ENCODE data around the gene C18orf32. TPM values are rescaled to one million over a fixed set of nuclear protein-coding genes. Genes with fewer than 3 reads are reported as not detected.
A peak's percentile ranks its signal among the peaks of the same experiment; 100 is the strongest.

Gene C18orf32
- total and polyA plus RNA-seq, 2 of the 13 experiments (the other 11 are each of a cell fraction or from before 2014, with no cell fraction given), result 17.6 to 20.6 TPM

GRCh38 chr18:49460976-49461601 is 25.9 kb downstream of the C18orf32 start:
- H3K9me3 ChIP-seq (ENCODE audit: low read length), result no peaks in the 10 kb centered on the region
- peaks cover 28% of the 10 kb centered on the region for H3K79me2 ChIP-seq (ENCODE audit: insufficient read depth, low read length)
- peak overlapping the region; percentile 96 for H3K4me2 ChIP-seq (ENCODE audit: low read depth, low read length)
- H3K9ac ChIP-seq (ENCODE audit: insufficient read depth, low read depth, low read length), result peak overlapping the region; percentile 80
- H2AFZ ChIP-seq (ENCODE audit: low read length), result peak overlapping the region; percentile 89
- H3K36me3 ChIP-seq (replicated peaks in 1 of 2; ENCODE audit: control insufficient read depth in 1 of 2, insufficient read depth in 2 of 2, low read length in 2 of 2), result no peaks in the 10 kb centered on the region
- in situ Hi-C loops (cut with HindIII; ENCODE audit: extremely low pct_ligation_motif_present, low pct_unique_long_range_greater_than_20kb), result no loop called here
- peak overlapping the region; percentile 88 to 90 (median 88) for H3K4me3 ChIP-seq (replicated peaks in 1 of 3; ENCODE audit: insufficient read depth in 1 of 3, low read depth in 2 of 3, low read length in 3 of 3)
- peak overlapping the region; percentile 80 for H3K27ac ChIP-seq (ENCODE audit: extremely low read length, insufficient read depth, low read length)
- WGBS (ENCODE audit: low lambda C conversion rate), result 12% methylated on average over 19 of the region's 19 CpGs
- CTCF ChIA-PET (ENCODE audit: low intra/inter-chr PET ratio, low total read pairs), result no interaction called here
- intact Hi-C loops (cut with micrococcal nuclease; ENCODE audit: unreplicated experiment), result loop anchor here (1.0 to 2.0 kb wide), 2 partner anchors 26 to 31 kb away; partner anchors contain the start of genes C18orf32 and RPL17
- DNase-seq (ENCODE audit: low spot score) (no peak), ATAC-seq (no peak; the same call in 2 of the 3 replicates), FAIRE-seq (no peak)
- BruUV-seq (replicated peaks), result TSS peak; percentile 99
- H4K20me1 ChIP-seq (ENCODE audit: insufficient read depth, low read length), result no peaks in the 10 kb centered on the region; the same call in 1 of the 2 replicates
- POLR2A ChIA-PET, result interaction anchor here (3.5 kb wide), 1 partner anchor 26 kb away, joined by 22 read pairs; the partner anchor contains the start of gene C18orf32
- H3K27me3 ChIP-seq (ENCODE audit: control insufficient read depth in 1 of 2, insufficient read depth in 2 of 2, low read length in 2 of 2), result peaks cover 0 to 3% of the 10 kb centered on the region in 2 experiments; a peak in 1 of 5 replicates
- H3K4me1 ChIP-seq (ENCODE audit: insufficient read depth, low read length), result peaks cover 65% of the 10 kb centered on the region
- TF ChIP-seq SMYD3 (CRISPR knock-in tag; IDR thresholded peaks at IDR 0.05) (peak; percentile 1; the same call in 1 of the 2 replicates), ASH2L (IDR thresholded peaks at IDR 0.05; ENCODE audit: insufficient read length, low read depth, low read length) (no peak), ZNF143 (CRISPR knock-in tag; IDR thresholded peaks at IDR 0.05) (no peak), ZNF788 (CRISPR knock-in tag; IDR thresholded peaks at IDR 0.05; ENCODE audit: borderline replicate concordance) (no peak), CHD4 (IDR thresholded peaks at IDR 0.05; ENCODE audit: borderline replicate concordance, low read length) (0 out of 2 replicates have a peak, but pooled peaks have one; percentile 40), TOPORS (CRISPR knock-in tag; IDR thresholded peaks at IDR 0.05) (0 out of 2 replicates have a peak, but pooled peaks have one; percentile 2), ZNF430 (CRISPR knock-in tag; IDR thresholded peaks at IDR 0.05) (no peak), SP5 (CRISPR knock-in tag; IDR thresholded peaks at IDR 0.05; ENCODE audit: borderline replicate concordance, low read depth) (no peak), ZNF501 (CRISPR knock-in tag; IDR thresholded peaks at IDR 0.05) (peak; percentile 5; the same call in 1 of the 2 replicates), TFE3 (CRISPR knock-in tag; IDR thresholded peaks at IDR 0.05) (no peak), CEBPG (CRISPR knock-in tag; IDR thresholded peaks at IDR 0.05) (0 out of 2 replicates have a peak, but pooled peaks have one; percentile 0), ZNF331 (CRISPR knock-in tag; IDR thresholded peaks at IDR 0.05) (no peak; the same call in 1 of the 2 replicates), ZNF781 (CRISPR knock-in tag; IDR thresholded peaks at IDR 0.05; ENCODE audit: borderline replicate concordance, not compliant biosample characterization) (peak; percentile 34), ZNF280B (CRISPR knock-in tag; IDR thresholded peaks at IDR 0.05; ENCODE audit: borderline replicate concordance) (no peak), PRMT3 (CRISPR knock-in tag; IDR thresholded peaks at IDR 0.05; ENCODE audit: borderline replicate concordance, low read depth) (no peak), HOXA7 (CRISPR knock-in tag; IDR thresholded peaks at IDR 0.05) (no peak), ZNF530 (CRISPR knock-in tag; IDR thresholded peaks at IDR 0.05; ENCODE audit: low read depth) (no peak)
- TF ChIP-seq, protein P1, sequence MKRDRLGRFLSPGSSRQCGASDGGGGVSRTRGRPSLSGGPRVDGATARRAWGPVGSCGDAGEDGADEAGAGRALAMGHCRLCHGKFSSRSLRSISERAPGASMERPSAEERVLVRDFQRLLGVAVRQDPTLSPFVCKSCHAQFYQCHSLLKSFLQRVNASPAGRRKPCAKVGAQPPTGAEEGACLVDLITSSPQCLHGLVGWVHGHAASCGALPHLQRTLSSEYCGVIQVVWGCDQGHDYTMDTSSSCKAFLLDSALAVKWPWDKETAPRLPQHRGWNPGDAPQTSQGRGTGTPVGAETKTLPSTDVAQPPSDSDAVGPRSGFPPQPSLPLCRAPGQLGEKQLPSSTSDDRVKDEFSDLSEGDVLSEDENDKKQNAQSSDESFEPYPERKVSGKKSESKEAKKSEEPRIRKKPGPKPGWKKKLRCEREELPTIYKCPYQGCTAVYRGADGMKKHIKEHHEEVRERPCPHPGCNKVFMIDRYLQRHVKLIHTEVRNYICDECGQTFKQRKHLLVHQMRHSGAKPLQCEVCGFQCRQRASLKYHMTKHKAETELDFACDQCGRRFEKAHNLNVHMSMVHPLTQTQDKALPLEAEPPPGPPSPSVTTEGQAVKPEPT (CRISPR knock-in tag; IDR thresholded peaks at IDR 0.05; ENCODE audit: low read depth), result no peak

Measured in HepG2 (cell line).